Right lobe of liver (tissue), 4 donors: ENCODE data around the gene TMEM87B.

Source experiments
- POLR2A ChIP-seq: fragments of 450-650 bp; IDR thresholded peaks from one replicate; pipeline ENCODE4 v1.6.1; 2017; ENCODE audit warnings: antibody characterized with exemption, mild to moderate bottlenecking
- TF ChIP-seq, protein P1 (sequence below), 4 donors: fragments of 200-600 bp in 3 of 4; fragments of 450-650 bp in 1 of 4; IDR thresholded peaks; one replicate each; pipeline versions ENCODE4 v1.5.1 to v1.8.0; 2016 to 2022; ENCODE audit warnings: antibody characterized with exemption in 4 of 4, mild to moderate bottlenecking in 2 of 4
- donor health status: DM: no; HTN: no; CAD: no.
- donor health status: DM: no; HTN: no; CAD: no.
- donor health status: DM: no; HTN: yes; CAD: no.

GRCh38 chr2:112092286-112093041 is 37.4 kb downstream of the TMEM87B start:
- TF ChIP-seq, protein P1, sequence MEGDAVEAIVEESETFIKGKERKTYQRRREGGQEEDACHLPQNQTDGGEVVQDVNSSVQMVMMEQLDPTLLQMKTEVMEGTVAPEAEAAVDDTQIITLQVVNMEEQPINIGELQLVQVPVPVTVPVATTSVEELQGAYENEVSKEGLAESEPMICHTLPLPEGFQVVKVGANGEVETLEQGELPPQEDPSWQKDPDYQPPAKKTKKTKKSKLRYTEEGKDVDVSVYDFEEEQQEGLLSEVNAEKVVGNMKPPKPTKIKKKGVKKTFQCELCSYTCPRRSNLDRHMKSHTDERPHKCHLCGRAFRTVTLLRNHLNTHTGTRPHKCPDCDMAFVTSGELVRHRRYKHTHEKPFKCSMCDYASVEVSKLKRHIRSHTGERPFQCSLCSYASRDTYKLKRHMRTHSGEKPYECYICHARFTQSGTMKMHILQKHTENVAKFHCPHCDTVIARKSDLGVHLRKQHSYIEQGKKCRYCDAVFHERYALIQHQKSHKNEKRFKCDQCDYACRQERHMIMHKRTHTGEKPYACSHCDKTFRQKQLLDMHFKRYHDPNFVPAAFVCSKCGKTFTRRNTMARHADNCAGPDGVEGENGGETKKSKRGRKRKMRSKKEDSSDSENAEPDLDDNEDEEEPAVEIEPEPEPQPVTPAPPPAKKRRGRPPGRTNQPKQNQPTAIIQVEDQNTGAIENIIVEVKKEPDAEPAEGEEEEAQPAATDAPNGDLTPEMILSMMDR (IDR thresholded peaks at IDR 0.05) = no peak
- no peak for TF ChIP-seq POLR2A
